HG03139 (cell line): ENCODE data around the gene PRDX1.
"Not testable (repeated sequence)": the region's sequence is repeated elsewhere in the genome, so short reads cannot be mapped to it uniquely, and the experiment has no call there.

Experiments used
- ATAC-seq: cut with Tn5 transposase; IDR thresholded peaks from one replicate; pipeline ENCODE4 v1.9.1; 2021; ENCODE audit not compliant: unreplicated experiment

PRDX1 gene

DNA sequence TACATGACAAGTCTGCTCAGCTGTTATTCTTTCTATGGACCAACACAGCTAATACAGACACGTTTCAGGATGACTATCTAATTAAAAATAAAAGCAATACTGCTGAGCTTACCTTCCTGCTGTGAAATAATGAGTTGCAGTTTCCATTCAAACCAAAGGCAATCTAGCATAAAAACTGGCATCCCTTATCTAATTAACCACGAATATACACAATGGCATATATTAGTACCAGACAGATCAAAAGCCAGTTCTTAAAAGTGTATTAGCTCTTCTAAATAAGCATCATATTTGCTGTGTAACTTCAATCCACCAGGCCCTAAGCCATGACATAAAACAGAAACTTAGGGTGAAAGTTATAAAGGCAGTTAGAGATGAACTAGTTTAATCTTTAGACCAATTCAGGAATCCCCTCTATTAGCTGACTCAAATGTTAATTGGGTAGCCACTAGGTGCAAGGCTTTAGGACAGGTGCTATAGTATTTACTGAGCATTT lies 51.3 kb downstream of the PRDX1 start:
- peak; percentile 35 for ATAC-seq

DNA sequence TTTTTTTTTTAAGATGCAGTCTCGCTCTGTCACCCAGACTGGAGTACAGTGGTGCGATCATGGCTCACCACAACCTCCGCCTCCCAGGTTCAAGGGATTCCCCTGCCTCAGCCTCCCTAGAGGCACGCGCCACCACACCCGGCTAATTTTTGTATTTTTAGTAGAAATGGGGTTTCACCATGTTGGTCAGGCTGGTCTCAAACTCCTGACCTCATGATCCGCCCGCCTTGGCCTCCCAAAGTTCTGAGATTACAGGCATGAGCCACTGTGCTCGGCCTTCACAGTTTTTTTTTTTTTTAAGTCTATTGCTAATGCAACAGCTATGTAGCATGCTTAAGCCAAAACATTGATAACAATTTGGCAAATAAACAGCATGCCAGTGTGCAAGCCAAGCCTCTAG lies 54.3 kb downstream of the PRDX1 start:
- ATAC-seq = not testable (repeated sequence)

DNA sequence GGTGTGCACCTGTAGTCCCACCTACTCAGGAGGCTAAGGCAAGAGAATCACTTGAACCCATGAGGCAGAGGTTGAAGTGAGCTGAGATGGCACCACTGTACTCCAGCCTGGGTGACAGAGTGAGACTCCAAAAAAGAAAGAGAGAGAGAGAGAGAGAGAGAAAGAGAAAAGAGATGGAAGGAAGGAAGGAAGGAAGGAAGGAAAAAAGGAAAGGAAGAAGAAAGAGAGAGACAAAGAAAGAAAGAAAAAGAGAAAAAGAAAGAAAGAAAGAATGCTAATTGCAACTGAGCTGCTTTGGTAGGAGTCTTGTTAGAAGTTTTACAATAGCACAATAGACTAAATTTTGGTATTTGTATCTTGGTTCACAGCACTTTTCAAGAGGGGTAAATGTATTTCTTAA lies 56.4 kb downstream of the PRDX1 start:
- ATAC-seq = no peak
